ENCODE results near the gene SLC7A5. TPM values are rescaled to one million over a fixed set of nuclear protein-coding genes. Genes with fewer than 3 reads are reported as not detected.
"Not testable (repeated sequence)": the region's sequence is repeated elsewhere in the genome, so short reads cannot be mapped to it uniquely, and the experiment has no call there.

Gene SLC7A5
- total RNA-seq, 1 donor from 2014 or later: 110 TPM

GRCh38 chr16:87862597-87863326 lies 6.5 kb downstream of the SLC7A5 start:
- intact Hi-C loops (cut with micrococcal nuclease): not testable (repeated sequence)

- intact Hi-C loops (cut with micrococcal nuclease): not testable (repeated sequence)
These were observed 7.8 kb downstream of the SLC7A5 start for GRCh38 chr16:87861300-87862099.

GRCh38 chr16:87860553-87861299 lies 8.6 kb downstream of the SLC7A5 start:
- intact Hi-C loops (cut with micrococcal nuclease): no loop called here

GRCh38 chr16:87858151-87858993 lies 10.9 kb downstream of the SLC7A5 start:
- intact Hi-C loops (cut with micrococcal nuclease): not testable (repeated sequence)

GRCh38 chr16:87856791-87857228 lies 12.5 kb downstream of the SLC7A5 start:
- intact Hi-C loops (cut with micrococcal nuclease): no loop called here

GRCh38 chr16:87855852-87856715 lies 13.2 kb downstream of the SLC7A5 start:
- intact Hi-C loops (cut with micrococcal nuclease): no loop called here

- intact Hi-C loops (cut with micrococcal nuclease): no loop called here
These were observed 14.2 kb downstream of the SLC7A5 start for GRCh38 chr16:87854907-87855683.

- intact Hi-C loops (cut with micrococcal nuclease): no loop called here
These were observed 15.0 kb downstream of the SLC7A5 start for GRCh38 chr16:87854053-87854906.

GRCh38 chr16:87853411-87854052 lies 15.8 kb downstream of the SLC7A5 start:
- intact Hi-C loops (cut with micrococcal nuclease): loop anchor here (1.0 kb wide), 1 partner anchor 74 kb away; no protein-coding TSS in a partner anchor

GRCh38 chr16:87851601-87852000 lies 17.7 kb downstream of the SLC7A5 start:
- intact Hi-C loops (cut with micrococcal nuclease): no loop called here

GRCh38 chr16:87851141-87851587 lies 18.1 kb downstream of the SLC7A5 start:
- intact Hi-C loops (cut with micrococcal nuclease): no loop called here

GRCh38 chr16:87850009-87851006 lies 19.0 kb downstream of the SLC7A5 start:
- intact Hi-C loops (cut with micrococcal nuclease): loop anchor here (1.0 kb wide), 2 partner anchors 21 to 59 kb away; no protein-coding TSS in a partner anchor

- intact Hi-C loops (cut with micrococcal nuclease): loop anchor here (1.0 kb wide), 2 partner anchors 22 to 60 kb away; no protein-coding TSS in a partner anchor
These were observed 19.8 kb downstream of the SLC7A5 start for GRCh38 chr16:87849419-87850008.

GRCh38 chr16:87848676-87849345 lies 20.5 kb downstream of the SLC7A5 start:
- intact Hi-C loops (cut with micrococcal nuclease): no loop called here
